ENCODE results near the gene SC5D. TPM values are rescaled to one million over a fixed set of nuclear protein-coding genes. Genes with fewer than 3 reads are reported as not detected.
A peak's percentile ranks its signal among the peaks of the same experiment; 100 is the strongest.

The SC5D gene
- total RNA-seq, 4 donors from 2014 or later, result 43.6 to 75.8 (median 56.8) TPM

DNA sequence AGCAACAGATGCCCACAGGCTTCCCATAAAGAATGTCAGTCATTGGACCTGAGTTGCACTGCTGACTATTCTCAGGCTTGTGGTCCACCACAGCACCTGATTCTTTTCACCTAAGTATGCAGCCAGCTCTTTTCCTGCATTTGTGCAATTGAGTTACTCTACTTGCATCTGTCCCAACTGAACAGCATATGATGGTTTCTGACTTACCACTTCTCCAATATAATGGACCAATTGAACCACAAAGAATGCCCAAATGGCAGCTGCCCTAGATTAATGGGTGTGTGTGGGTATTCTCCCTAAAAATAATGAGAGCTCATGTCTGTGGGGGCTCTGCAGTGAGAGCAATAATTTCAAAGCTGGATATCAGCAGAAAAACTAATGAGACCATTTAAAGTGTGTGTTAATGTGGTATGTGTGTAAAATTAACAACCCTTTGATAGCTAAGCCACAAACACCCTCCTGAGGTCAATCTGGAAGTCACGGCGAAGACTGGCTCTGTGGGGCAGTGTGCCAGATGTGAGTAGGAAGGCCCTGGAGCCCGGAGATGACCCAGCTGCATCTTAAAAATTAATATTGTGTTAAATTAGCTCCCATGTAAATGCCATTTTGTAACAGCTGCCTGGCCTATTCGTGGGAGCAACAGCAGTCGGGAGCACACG is 43.8 kb downstream of the SC5D start:
- intact Hi-C loops (cut with DNase I), result no loop called here
- H3K36me3 ChIP-seq, result no peaks in the 10 kb centered on the region
- DNase-seq, result no peak
- no peak overlapping the region for H3K27ac ChIP-seq
- H3K27me3 ChIP-seq, result peaks cover 0 to 11% (median 0%) of the 10 kb centered on the region in 4 donors
- TF ChIP-seq, protein P1, sequence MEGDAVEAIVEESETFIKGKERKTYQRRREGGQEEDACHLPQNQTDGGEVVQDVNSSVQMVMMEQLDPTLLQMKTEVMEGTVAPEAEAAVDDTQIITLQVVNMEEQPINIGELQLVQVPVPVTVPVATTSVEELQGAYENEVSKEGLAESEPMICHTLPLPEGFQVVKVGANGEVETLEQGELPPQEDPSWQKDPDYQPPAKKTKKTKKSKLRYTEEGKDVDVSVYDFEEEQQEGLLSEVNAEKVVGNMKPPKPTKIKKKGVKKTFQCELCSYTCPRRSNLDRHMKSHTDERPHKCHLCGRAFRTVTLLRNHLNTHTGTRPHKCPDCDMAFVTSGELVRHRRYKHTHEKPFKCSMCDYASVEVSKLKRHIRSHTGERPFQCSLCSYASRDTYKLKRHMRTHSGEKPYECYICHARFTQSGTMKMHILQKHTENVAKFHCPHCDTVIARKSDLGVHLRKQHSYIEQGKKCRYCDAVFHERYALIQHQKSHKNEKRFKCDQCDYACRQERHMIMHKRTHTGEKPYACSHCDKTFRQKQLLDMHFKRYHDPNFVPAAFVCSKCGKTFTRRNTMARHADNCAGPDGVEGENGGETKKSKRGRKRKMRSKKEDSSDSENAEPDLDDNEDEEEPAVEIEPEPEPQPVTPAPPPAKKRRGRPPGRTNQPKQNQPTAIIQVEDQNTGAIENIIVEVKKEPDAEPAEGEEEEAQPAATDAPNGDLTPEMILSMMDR (IDR thresholded peaks at IDR 0.05), result no peak
- no peak for TF ChIP-seq POLR2A (IDR thresholded peaks at IDR 0.05)
- peaks cover 0 to 11% (median 0%) of the 10 kb centered on the region in 3 donors for H3K4me1 ChIP-seq
- H3K4me3 ChIP-seq, result no peak overlapping the region
- WGBS, 2 donors, result 69 to 86% methylated on average over 6 of the region's 6 CpGs
- H3K9me3 ChIP-seq, result no peaks in the 10 kb centered on the region

DNA sequence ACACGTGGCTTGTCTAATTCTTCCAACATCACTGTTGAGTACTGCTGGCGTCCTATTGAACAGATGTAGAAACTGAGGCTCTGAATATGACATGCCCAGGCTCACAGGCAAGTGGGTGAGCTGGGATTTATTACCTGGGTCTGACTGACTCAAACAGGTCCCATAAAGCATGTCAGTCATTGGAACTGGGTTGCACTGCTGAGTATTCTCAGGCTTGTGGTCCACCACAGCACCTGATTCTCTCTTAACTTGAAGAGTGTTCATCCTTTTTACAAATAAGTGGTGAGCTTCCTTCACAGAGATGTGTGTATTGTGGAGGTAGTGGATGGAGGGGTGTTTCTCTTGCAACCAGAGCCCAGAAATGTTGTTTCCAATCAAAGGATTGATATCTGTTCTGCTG is 44.5 kb downstream of the SC5D start:
- Histone ChIP-seq H3K4me1 (peaks cover 0 to 11% (median 0%) of the 10 kb centered on the region in 3 donors), H3K27ac (no peak overlapping the region), H3K4me3 (no peak overlapping the region), H3K27me3 (peaks cover 0 to 8% (median 0%) of the 10 kb centered on the region in 4 donors), H3K9me3 (no peaks in the 10 kb centered on the region), H3K36me3 (no peaks in the 10 kb centered on the region)
- WGBS, 2 donors, result 78 to 90% methylated on average over 2 of the region's 2 CpGs
- intact Hi-C loops (cut with DNase I), result no loop called here
- TF ChIP-seq POLR2A (IDR thresholded peaks at IDR 0.05), result no peak
- TF ChIP-seq, protein P1 (IDR thresholded peaks at IDR 0.05), result no peak
- DNase-seq, result no peak

DNA sequence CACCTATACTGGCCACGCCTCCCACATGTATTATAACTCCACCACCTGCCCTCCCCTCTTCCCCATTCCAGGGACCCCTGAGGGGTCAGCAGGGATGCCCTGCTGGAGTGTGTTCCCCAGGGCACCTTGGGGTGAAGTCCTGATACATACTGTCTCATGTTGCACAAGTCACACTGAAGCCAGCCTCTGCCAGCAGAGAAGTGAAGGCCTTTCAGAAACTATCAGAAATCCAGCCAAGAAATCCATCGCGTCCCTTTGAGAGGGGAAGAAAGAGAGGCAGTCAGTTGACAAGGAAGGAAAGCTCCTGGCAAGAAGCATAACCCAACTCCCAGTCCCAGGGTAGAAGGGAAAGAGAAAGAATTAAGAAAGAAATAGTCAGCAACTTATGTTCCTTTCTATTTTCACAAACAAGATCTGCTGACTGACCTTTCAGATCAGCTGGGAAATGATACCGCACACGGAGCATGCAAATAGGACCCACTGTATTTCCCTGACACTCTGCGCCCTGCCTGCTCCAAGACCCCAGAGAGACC is 45.2 kb downstream of the SC5D start:
- H3K4me3 ChIP-seq, result no peak overlapping the region
- no peaks in the 10 kb centered on the region for H3K36me3 ChIP-seq
- no peaks in the 10 kb centered on the region for H3K9me3 ChIP-seq
- intact Hi-C loops (cut with DNase I), result no loop called here
- peak overlapping the region in 1 of 4 donors; percentile 5 for H3K27ac ChIP-seq
- TF ChIP-seq, protein P1 (IDR thresholded peaks at IDR 0.05), result no peak
- no peak for TF ChIP-seq POLR2A (IDR thresholded peaks at IDR 0.05)
- WGBS, 2 donors, result 64 to 67% methylated on average over 6 of the region's 6 CpGs
- no peak for DNase-seq
- H3K4me1 ChIP-seq, result peaks cover 0 to 11% (median 0%) of the 10 kb centered on the region in 3 donors
- peaks cover 0 to 8% (median 0%) of the 10 kb centered on the region in 4 donors for H3K27me3 ChIP-seq

DNA sequence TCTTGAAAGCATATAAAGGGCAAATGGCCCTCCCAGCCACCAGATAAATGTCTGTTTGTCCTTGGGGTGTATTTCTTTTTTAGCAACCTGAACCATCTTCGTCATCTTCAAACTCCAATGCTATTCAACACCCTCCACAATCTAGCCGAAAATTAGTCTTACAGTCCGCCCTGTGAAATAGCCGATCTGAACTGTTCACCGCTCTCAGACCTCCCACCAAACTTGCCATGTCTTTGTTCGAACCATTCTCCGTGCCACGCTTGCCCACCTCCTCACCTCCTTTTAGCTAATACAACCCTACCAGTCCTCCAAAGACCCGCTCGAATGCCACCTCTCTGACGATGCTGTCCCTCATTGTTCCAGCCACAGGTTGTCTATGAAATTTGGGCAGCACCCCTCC is 46.0 kb downstream of the SC5D start:
- intact Hi-C loops (cut with DNase I), result no loop called here
- 90 to 96% methylated on average over 11 of the region's 11 CpGs for WGBS, 2 donors
- peaks cover 0 to 11% (median 0%) of the 10 kb centered on the region in 3 donors for H3K4me1 ChIP-seq
- TF ChIP-seq POLR2A (IDR thresholded peaks at IDR 0.05), result no peak
- DNase-seq, result no peak
- H3K27me3 ChIP-seq, result peaks cover 0 to 8% (median 0%) of the 10 kb centered on the region in 4 donors
- no peaks in the 10 kb centered on the region for H3K9me3 ChIP-seq
- H3K36me3 ChIP-seq, result no peaks in the 10 kb centered on the region
- H3K4me3 ChIP-seq, result no peak overlapping the region
- H3K27ac ChIP-seq, result no peak overlapping the region

DNA sequence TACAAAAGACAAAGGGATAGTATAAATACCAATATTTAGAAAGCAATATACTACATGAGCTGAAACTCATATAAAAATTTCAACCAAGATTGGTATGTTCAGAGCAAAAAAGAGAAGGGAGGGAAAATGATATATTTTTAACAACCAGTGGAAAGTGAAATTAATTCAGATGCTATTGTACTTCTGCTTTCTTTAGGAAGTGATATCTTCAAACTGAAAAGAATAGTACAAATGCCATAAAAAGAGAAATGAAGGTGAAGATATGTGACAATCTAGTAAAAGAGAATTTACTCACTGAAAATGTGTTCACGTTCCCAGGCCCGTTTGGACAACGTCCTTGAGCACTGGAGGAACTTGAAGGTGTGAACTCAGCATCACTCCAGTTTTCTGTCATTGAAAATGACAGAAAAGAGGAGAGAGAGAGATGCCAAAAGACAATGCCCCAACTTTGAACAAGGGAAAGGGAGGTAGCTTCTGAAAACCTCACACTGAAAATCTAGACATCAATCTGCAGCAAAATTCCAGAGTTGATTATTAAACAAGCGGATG is 47.5 kb downstream of the SC5D start:
- WGBS, 2 donors, result 74 to 78% methylated on average over 4 of the region's 4 CpGs
- Histone ChIP-seq H3K27me3 (peaks cover 0 to 6% (median 0%) of the 10 kb centered on the region in 4 donors), H3K27ac (no peak overlapping the region), H3K9me3 (no peaks in the 10 kb centered on the region), H3K4me1 (peaks cover 0 to 11% (median 0%) of the 10 kb centered on the region in 3 donors), H3K4me3 (no peak overlapping the region), H3K36me3 (no peaks in the 10 kb centered on the region)
- no peak for DNase-seq
- TF ChIP-seq POLR2A (IDR thresholded peaks at IDR 0.05), result no peak
- TF ChIP-seq, protein P1 (IDR thresholded peaks at IDR 0.05), result no peak
- intact Hi-C loops (cut with DNase I), result no loop called here

All from esophagus squamous epithelium (tissue), 5 donors.